K562 (cell line): Measurements from ENCODE around the gene ISY1. TPM values are rescaled to one million over a fixed set of nuclear protein-coding genes. Genes with fewer than 3 reads are reported as not detected.

Experiments used
- CBX8 ChIP-seq: fragments of 200-600 bp; sonication (generic); IDR thresholded peaks from 2 replicates; pipeline ENCODE4 v1.6.1; 2012; ENCODE audit warnings: borderline replicate concordance, mixed run types, low read depth, mild to moderate bottlenecking, moderate library complexity, mixed read lengths, low read length, control low read depth, inconsistent platforms; ENCODE audit not compliant: poor library complexity, severe bottlenecking; ENCODE audit errors: extremely low read depth
- CCAR2 ChIP-seq: fragments of 200-400 bp; formaldehyde crosslinking; IDR thresholded peaks from 2 replicates; pipeline ENCODE4 v1.6.1; 2017; ENCODE audit warnings: mild to moderate bottlenecking, low read depth, low read length
- ESRRA ChIP-seq: fragments of 450-650 bp; IDR thresholded peaks from 2 replicates; pipeline ENCODE4 v1.6.1; 2014; ENCODE audit warnings: low read depth, mild to moderate bottlenecking, moderate library complexity, borderline replicate concordance
- FOXM1 ChIP-seq, 2 experiments: fragments of 450-650 bp in 1 of 2; sonication (generic) in 1 of 2; formaldehyde crosslinking in 1 of 2; IDR thresholded peaks; 2 replicates each; pipeline versions ENCODE4 v1.6.1 to v1.9.0; 2017 to 2022; ENCODE audit warnings: low read depth in 2 of 2, mild to moderate bottlenecking in 2 of 2, missing genetic modification reagents in 1 of 2, moderate library complexity in 1 of 2
- SLC30A9 ChIP-seq: fragments of 250-450 bp; sonication (Bioruptor Pico); IDR thresholded peaks from 2 replicates; pipeline ENCODE4 v1.8.0; 2022; ENCODE audit warnings: mild to moderate bottlenecking, moderate library complexity
- SMARCC2 ChIP-seq: fragments of 450-650 bp; IDR thresholded peaks from 2 replicates; pipeline ENCODE4 v1.6.1; 2017; ENCODE audit warnings: antibody characterized with exemption, moderate library complexity, mild to moderate bottlenecking, low read depth
- TEAD4 ChIP-seq, 2 experiments: sonication (generic) in 1 of 2; formaldehyde crosslinking in 1 of 2; IDR thresholded peaks; 2 replicates each; pipeline versions ENCODE4 v1.6.1 to v1.8.0; 2012 to 2022; ENCODE audit warnings: borderline replicate concordance in 1 of 2, inconsistent platforms in 1 of 2, low read length in 1 of 2, mild to moderate bottlenecking in 1 of 2, missing genetic modification reagents in 1 of 2
- XRCC4 ChIP-seq: IDR thresholded peaks from one replicate; pipeline ENCODE4 v1.6.1; 2011; ENCODE audit not compliant: insufficient read depth, insufficient read length; ENCODE audit errors: extremely low read depth
- ZNF143 ChIP-seq: sonication (generic); formaldehyde crosslinking; IDR thresholded peaks from 2 replicates; pipeline ENCODE4 v1.9.0; 2022; ENCODE audit warnings: mild to moderate bottlenecking, missing genetic modification reagents
- ZNF175 ChIP-seq: fragments of 200-800 bp; sonication (Bioruptor generic); IDR thresholded peaks from 2 replicates; pipeline ENCODE4 v1.6.1; 2016; ENCODE audit warnings: low read depth, mild to moderate bottlenecking, missing genetic modification characterization, missing compliant biosample characterization
- polyA plus RNA-seq, 8 experiments: library from polyadenylated mRNA; depleted of rRNA in 4 of 8; stranded (reverse) in 5 of 8; unstranded in 3 of 8; fragments of >200 nt; fragmentation: Nextera tagmentation in 2 of 8; fragmentation: Illumina TruSeq in 1 of 8; extraction: Ambion mirVana in 2 of 8; extraction: Trizol in 1 of 8; gene quantifications; 2 replicates each; pipeline versions ENCODE4 v1.2.1 to v1.2.3, GENCODE V29; 2011 to 2014; ENCODE audit warnings: inconsistent platforms in 1 of 8, missing spikeins in 1 of 8
- total RNA-seq, 7 experiments: library from RNA; depleted of rRNA in 6 of 7; stranded (reverse); fragments of >200 nt in 6 of 7; fragmentation: Illumina TruSeq in 2 of 7; extraction: Trizol in 2 of 7; gene quantifications; 2 replicates each; pipeline versions ENCODE4 v1.2.1 to v1.2.3, GENCODE V29; 2011 to 2021; ENCODE audit warnings: low replicate concordance in 1 of 7
- TF ChIP-seq, protein P1 (sequence below): fragments of 450-650 bp; IDR thresholded peaks from 2 replicates; pipeline ENCODE4 v1.6.1; 2014; ENCODE audit warnings: low read depth, mild to moderate bottlenecking, moderate library complexity, borderline replicate concordance
- TF ChIP-seq, protein P2 (sequence below): fragments of 450-650 bp; IDR thresholded peaks from 2 replicates; pipeline ENCODE4 v1.6.1; 2016
- TF ChIP-seq, protein P3 (sequence below): fragments of 200-800 bp; sonication (Bioruptor generic); IDR thresholded peaks from 2 replicates; pipeline ENCODE4 v1.6.1; 2016; ENCODE audit warnings: missing genetic modification characterization, missing compliant biosample characterization
- TF ChIP-seq, protein P4 (sequence below): fragments of 250-450 bp; sonication (Bioruptor Pico); IDR thresholded peaks from 2 replicates; pipeline ENCODE4 v1.8.0; 2022; ENCODE audit warnings: moderate library complexity, mild to moderate bottlenecking, inconsistent platforms

The ISY1 gene
- total and polyA plus RNA-seq, 9 of the 15 experiments (the other 6 are each of a cell fraction or from before 2014, with no cell fraction given), result 23.5 to 50.0 (median 32.9) TPM

DNA sequence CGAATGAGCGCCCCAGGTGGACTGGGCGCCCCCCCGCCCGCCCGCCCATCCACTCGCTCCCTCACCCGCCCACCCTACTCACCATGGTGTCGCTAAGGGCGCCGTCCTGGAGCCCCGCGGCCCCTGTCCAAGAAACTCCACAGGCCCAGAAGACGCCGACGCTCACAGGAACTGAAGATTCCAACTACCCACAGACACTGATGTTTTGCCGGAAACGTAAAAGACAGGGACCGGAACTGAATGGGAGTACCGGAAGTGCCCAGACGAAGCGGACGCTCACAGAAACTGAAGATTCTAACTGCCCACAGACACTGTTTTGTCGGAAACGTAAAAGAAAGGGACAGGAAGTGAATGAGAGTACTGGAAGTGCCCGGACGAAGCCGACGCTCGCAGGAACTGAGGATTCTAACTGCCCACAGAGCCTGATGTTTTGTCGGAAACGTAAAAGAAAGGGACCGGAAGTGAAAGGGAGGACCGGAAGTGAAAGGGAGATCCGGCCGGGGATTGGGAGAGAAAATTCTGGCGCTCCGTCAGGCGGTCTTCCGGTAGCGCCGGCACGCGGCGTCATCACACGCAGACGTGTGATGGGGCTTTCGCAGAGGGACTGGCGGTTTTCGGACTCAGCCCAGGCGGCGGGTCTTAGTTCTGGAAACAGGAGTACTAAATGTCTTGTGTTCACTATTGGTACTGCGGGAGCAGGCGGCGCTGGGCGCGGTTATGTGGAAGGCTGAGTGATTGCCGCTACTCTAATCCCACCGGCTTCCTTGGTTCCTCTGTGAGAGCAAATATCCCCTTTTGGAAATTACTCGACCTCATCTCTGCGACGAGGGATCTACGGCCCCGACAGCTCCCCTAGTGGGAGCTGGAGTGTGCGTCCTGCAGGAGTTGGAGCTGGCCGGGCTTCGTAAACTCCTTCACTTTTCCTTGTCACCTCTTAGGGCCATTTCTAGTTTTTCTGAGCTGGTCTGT, at the start of gene ISY1 (continued):
- TF ChIP-seq ZNF143 (CRISPR knock-in tag) (no peak), FOXM1 (IDR thresholded peaks at IDR 0.05; ENCODE audit: low read depth) (no peak), FOXM1 (CRISPR knock-in tag; IDR thresholded peaks at IDR 0.05; ENCODE audit: low read depth) (no peak), ESRRA (peak; percentile 12; the same call in 1 of the 2 replicates), SMARCC2 (no peak), CCAR2 (no peak), SLC30A9 (CRISPR knock-in tag) (no peak), XRCC4 (no peak), ZNF175 (CRISPR knock-in tag) (peak; percentile 57; the same call in 1 of the 2 replicates), TEAD4 (IDR thresholded peaks at IDR 0.05; ENCODE audit: low read length) (0 out of 2 replicates have a peak, but pooled peaks have one; percentile 3), TEAD4 (CRISPR knock-in tag; IDR thresholded peaks at IDR 0.05; ENCODE audit: borderline replicate concordance) (no peak), CBX8 (no peak)
- TF ChIP-seq, protein P1, sequence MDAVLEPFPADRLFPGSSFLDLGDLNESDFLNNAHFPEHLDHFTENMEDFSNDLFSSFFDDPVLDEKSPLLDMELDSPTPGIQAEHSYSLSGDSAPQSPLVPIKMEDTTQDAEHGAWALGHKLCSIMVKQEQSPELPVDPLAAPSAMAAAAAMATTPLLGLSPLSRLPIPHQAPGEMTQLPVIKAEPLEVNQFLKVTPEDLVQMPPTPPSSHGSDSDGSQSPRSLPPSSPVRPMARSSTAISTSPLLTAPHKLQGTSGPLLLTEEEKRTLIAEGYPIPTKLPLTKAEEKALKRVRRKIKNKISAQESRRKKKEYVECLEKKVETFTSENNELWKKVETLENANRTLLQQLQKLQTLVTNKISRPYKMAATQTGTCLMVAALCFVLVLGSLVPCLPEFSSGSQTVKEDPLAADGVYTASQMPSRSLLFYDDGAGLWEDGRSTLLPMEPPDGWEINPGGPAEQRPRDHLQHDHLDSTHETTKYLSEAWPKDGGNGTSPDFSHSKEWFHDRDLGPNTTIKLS, result no peak
- TF ChIP-seq, protein P2, sequence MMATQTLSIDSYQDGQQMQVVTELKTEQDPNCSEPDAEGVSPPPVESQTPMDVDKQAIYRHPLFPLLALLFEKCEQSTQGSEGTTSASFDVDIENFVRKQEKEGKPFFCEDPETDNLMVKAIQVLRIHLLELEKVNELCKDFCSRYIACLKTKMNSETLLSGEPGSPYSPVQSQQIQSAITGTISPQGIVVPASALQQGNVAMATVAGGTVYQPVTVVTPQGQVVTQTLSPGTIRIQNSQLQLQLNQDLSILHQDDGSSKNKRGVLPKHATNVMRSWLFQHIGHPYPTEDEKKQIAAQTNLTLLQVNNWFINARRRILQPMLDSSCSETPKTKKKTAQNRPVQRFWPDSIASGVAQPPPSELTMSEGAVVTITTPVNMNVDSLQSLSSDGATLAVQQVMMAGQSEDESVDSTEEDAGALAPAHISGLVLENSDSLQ, result peak; percentile 90
- TF ChIP-seq, protein P3, sequence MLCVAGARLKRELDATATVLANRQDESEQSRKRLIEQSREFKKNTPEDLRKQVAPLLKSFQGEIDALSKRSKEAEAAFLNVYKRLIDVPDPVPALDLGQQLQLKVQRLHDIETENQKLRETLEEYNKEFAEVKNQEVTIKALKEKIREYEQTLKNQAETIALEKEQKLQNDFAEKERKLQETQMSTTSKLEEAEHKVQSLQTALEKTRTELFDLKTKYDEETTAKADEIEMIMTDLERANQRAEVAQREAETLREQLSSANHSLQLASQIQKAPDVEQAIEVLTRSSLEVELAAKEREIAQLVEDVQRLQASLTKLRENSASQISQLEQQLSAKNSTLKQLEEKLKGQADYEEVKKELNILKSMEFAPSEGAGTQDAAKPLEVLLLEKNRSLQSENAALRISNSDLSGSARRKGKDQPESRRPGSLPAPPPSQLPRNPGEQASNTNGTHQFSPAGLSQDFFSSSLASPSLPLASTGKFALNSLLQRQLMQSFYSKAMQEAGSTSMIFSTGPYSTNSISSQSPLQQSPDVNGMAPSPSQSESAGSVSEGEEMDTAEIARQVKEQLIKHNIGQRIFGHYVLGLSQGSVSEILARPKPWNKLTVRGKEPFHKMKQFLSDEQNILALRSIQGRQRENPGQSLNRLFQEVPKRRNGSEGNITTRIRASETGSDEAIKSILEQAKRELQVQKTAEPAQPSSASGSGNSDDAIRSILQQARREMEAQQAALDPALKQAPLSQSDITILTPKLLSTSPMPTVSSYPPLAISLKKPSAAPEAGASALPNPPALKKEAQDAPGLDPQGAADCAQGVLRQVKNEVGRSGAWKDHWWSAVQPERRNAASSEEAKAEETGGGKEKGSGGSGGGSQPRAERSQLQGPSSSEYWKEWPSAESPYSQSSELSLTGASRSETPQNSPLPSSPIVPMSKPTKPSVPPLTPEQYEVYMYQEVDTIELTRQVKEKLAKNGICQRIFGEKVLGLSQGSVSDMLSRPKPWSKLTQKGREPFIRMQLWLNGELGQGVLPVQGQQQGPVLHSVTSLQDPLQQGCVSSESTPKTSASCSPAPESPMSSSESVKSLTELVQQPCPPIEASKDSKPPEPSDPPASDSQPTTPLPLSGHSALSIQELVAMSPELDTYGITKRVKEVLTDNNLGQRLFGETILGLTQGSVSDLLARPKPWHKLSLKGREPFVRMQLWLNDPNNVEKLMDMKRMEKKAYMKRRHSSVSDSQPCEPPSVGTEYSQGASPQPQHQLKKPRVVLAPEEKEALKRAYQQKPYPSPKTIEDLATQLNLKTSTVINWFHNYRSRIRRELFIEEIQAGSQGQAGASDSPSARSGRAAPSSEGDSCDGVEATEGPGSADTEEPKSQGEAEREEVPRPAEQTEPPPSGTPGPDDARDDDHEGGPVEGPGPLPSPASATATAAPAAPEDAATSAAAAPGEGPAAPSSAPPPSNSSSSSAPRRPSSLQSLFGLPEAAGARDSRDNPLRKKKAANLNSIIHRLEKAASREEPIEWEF, result no peak
- TF ChIP-seq, protein P4, sequence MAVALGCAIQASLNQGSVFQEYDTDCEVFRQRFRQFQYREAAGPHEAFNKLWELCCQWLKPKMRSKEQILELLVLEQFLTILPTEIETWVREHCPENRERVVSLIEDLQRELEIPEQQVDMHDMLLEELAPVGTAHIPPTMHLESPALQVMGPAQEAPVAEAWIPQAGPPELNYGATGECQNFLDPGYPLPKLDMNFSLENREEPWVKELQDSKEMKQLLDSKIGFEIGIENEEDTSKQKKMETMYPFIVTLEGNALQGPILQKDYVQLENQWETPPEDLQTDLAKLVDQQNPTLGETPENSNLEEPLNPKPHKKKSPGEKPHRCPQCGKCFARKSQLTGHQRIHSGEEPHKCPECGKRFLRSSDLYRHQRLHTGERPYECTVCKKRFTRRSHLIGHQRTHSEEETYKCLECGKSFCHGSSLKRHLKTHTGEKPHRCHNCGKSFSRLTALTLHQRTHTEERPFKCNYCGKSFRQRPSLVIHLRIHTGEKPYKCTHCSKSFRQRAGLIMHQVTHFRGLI, result no peak
